ENCODE results near the gene CYB561D1. TPM values are rescaled to one million over a fixed set of nuclear protein-coding genes. Genes with fewer than 3 reads are reported as not detected.

The CYB561D1 gene
- total and polyA plus RNA-seq, 12 donors = 4.4 to 21.2 (median 11.5) TPM

- peak overlapping the region in 1 of 5 donors; percentile 26 for H3K27ac ChIP-seq
- no peak overlapping the region for H3K4me3 ChIP-seq
- H3K9me3 ChIP-seq (replicated peaks in 1 of 3) = no peaks in the 10 kb centered on the region
- intact Hi-C loops (cut with DNase I) = loop anchor here (10.0 kb wide), 2 partner anchors 110 to 260 kb away; partner anchors contain the start of gene PSMA5 (in 1 of the 2)
- peaks cover 14 to 28% of the 10 kb centered on the region in 2 donors for H3K4me1 ChIP-seq (replicated peaks in 1 of 2)
- 75 to 89% (median 83%) methylated on average over 1 of the region's 1 CpG for WGBS, 4 donors
- H3K36me3 ChIP-seq (replicated peaks in 1 of 2) = no peaks in the 10 kb centered on the region
- no peak for DNase-seq
- H3K27me3 ChIP-seq = no peaks in the 10 kb centered on the region
- TF ChIP-seq POLR2A (IDR thresholded peaks at IDR 0.05) = no peak
- no peak for TF ChIP-seq CTCF (IDR thresholded peaks at IDR 0.05)
These were observed 40.5 kb downstream of the CYB561D1 start for GRCh38 chr1:109534307-109534858.

- Histone ChIP-seq H3K27me3 (no peaks in the 10 kb centered on the region), H3K36me3 (replicated peaks in 1 of 2) (no peaks in the 10 kb centered on the region), H3K27ac (peak overlapping the region in 1 of 5 donors; percentile 15), H3K9me3 (replicated peaks in 1 of 3) (no peaks in the 10 kb centered on the region), H3K4me3 (no peak overlapping the region), H3K4me1 (replicated peaks in 1 of 2) (peaks cover 14 to 26% of the 10 kb centered on the region in 2 donors)
- intact Hi-C loops (cut with DNase I) = loop anchor here (10.0 kb wide), 2 partner anchors 111 to 261 kb away; partner anchors contain the start of gene PSMA5 (in 1 of the 2)
- WGBS, 4 donors = 74 to 87% (median 81%) methylated on average over 4 of the region's 4 CpGs
- no peak for DNase-seq
- TF ChIP-seq POLR2A (IDR thresholded peaks at IDR 0.05) (no peak), CTCF (IDR thresholded peaks at IDR 0.05) (no peak)
These were observed 41.6 kb downstream of the CYB561D1 start for GRCh38 chr1:109535481-109535880.

GRCh38 chr1:109535971-109536491, 42.1 kb downstream of the CYB561D1 start:
- peak in 1 of 7 donors; percentile 74 for DNase-seq
- no peak for TF ChIP-seq CTCF (IDR thresholded peaks at IDR 0.05)
- no peak for TF ChIP-seq POLR2A (IDR thresholded peaks at IDR 0.05)
- Histone ChIP-seq H3K4me1 (replicated peaks in 1 of 2) (peaks cover 14 to 21% of the 10 kb centered on the region in 2 donors), H3K27ac (peak overlapping the region in 1 of 5 donors; percentile 15), H3K9me3 (replicated peaks in 1 of 3) (no peaks in the 10 kb centered on the region), H3K36me3 (replicated peaks in 1 of 2) (no peaks in the 10 kb centered on the region), H3K27me3 (no peaks in the 10 kb centered on the region), H3K4me3 (no peak overlapping the region)
- intact Hi-C loops (cut with DNase I) = loop anchor here (10.0 kb wide), 2 partner anchors 111 to 261 kb away; partner anchors contain the start of gene PSMA5 (in 1 of the 2)
- WGBS, 4 donors = 65 to 87% (median 73%) methylated on average over 2 to 5 of the region's 5 CpGs

GRCh38 chr1:109537450-109538178, 43.7 kb downstream of the CYB561D1 start:
- no peak overlapping the region for H3K4me3 ChIP-seq
- TF ChIP-seq POLR2A (IDR thresholded peaks at IDR 0.05) (no peak), CTCF (IDR thresholded peaks at IDR 0.05) (no peak)
- H3K27me3 ChIP-seq = no peaks in the 10 kb centered on the region
- peak overlapping the region in 1 of 5 donors; percentile 17 for H3K27ac ChIP-seq
- no peaks in the 10 kb centered on the region for H3K9me3 ChIP-seq (replicated peaks in 1 of 3)
- intact Hi-C loops (cut with DNase I) = loop anchor here (10.0 kb wide), 2 partner anchors 113 to 263 kb away; partner anchors contain the start of gene PSMA5 (in 1 of the 2)
- no peaks in the 10 kb centered on the region for H3K36me3 ChIP-seq (replicated peaks in 1 of 2)
- DNase-seq = peak in 2 of 7 donors; percentile 50 to 52
- WGBS, 4 donors = 71 to 85% (median 72%) methylated on average over 8 to 9 of the region's 9 CpGs
- H3K4me1 ChIP-seq (replicated peaks in 1 of 2) = peaks cover 3 to 8% of the 10 kb centered on the region in 2 donors
